Neuronal stem cell (in vitro differentiated cells): ENCODE results near the gene WNT9B.
A peak's percentile ranks its signal among the peaks of the same experiment; 100 is the strongest.
"Not testable (repeated sequence)": the region's sequence is repeated elsewhere in the genome, so short reads cannot be mapped to it uniquely, and the experiment has no call there.

Experiments
- DNase-seq: peaks from one replicate; pipeline ENCODE4 v3.0.0-alpha.2; 2013; ENCODE audit warnings: low spot score
- H2AFZ ChIP-seq: one replicate; pipeline ENCODE4 v1.6.1; 2013; ENCODE audit warnings: mild to moderate bottlenecking, low read length, inconsistent platforms
- H2AK5ac ChIP-seq: 2 replicates; pipeline ENCODE4 v1.6.1; 2013; ENCODE audit warnings: low read depth, mild to moderate bottlenecking, inconsistent platforms, low read length, moderate library complexity, mixed read lengths
- H2BK120ac ChIP-seq: 2 replicates; pipeline ENCODE4 v1.6.1; 2013; ENCODE audit warnings: low read depth, mild to moderate bottlenecking, inconsistent platforms, low read length, moderate library complexity, mixed read lengths
- H2BK12ac ChIP-seq: one replicate; pipeline ENCODE4 v1.6.1; 2013; ENCODE audit warnings: low read length, inconsistent platforms
- H2BK15ac ChIP-seq: 2 replicates; pipeline ENCODE4 v1.6.1; 2013; ENCODE audit warnings: mild to moderate bottlenecking, low read length, inconsistent platforms, mixed read lengths
- H2BK5ac ChIP-seq: one replicate; pipeline ENCODE4 v1.6.1; 2013; ENCODE audit warnings: inconsistent platforms, mild to moderate bottlenecking, low read length, moderate library complexity
- H3K14ac ChIP-seq: one replicate; pipeline ENCODE4 v1.6.1; 2013; ENCODE audit warnings: low read length, inconsistent platforms
- H3K18ac ChIP-seq: 2 replicates; pipeline ENCODE4 v1.6.1; 2013; ENCODE audit warnings: low read length, inconsistent platforms
- H3K23ac ChIP-seq: 2 replicates; pipeline ENCODE4 v1.6.1; 2013; ENCODE audit warnings: low read depth, mild to moderate bottlenecking, mixed read lengths, low read length, inconsistent platforms; ENCODE audit not compliant: poor library complexity
- H3K27ac ChIP-seq: replicated peaks from 3 replicates; pipeline ENCODE4 v1.5.1; 2013; ENCODE audit warnings: low read length, inconsistent platforms
- H3K27me3 ChIP-seq, 3 experiments: 2 replicates each; pipeline ENCODE4 v1.6.1; 2013; ENCODE audit warnings: low read length in 3 of 3, mild to moderate bottlenecking in 2 of 3, inconsistent platforms in 1 of 3, low read depth in 1 of 3, mixed read lengths in 1 of 3, moderate library complexity in 1 of 3; ENCODE audit not compliant: control insufficient read depth in 3 of 3, insufficient read depth in 3 of 3
- H3K36me3 ChIP-seq, 2 donors: replicated peaks in 1 of 2; 2 replicates each; pipeline ENCODE4 v1.6.1; 2013; ENCODE audit warnings: low read length in 2 of 2; ENCODE audit not compliant: control insufficient read depth in 2 of 2, insufficient read depth in 2 of 2
- H3K4ac ChIP-seq: 2 replicates; pipeline ENCODE4 v1.6.1; 2013; ENCODE audit warnings: inconsistent platforms, mild to moderate bottlenecking, low read length, moderate library complexity
- H3K4me1 ChIP-seq, 2 donors: 1 replicate in 1 of 2; 2 replicates in 1 of 2; pipeline ENCODE4 v1.6.1; 2013; ENCODE audit warnings: low read length in 2 of 2, low read depth in 1 of 2; ENCODE audit not compliant: control insufficient read depth in 2 of 2, insufficient read depth in 1 of 2
- H3K4me2 ChIP-seq: one replicate; pipeline ENCODE4 v1.6.1; 2013; ENCODE audit warnings: mild to moderate bottlenecking, low read length, inconsistent platforms; ENCODE audit not compliant: insufficient read depth, poor library complexity, severe bottlenecking
- H3K4me3 ChIP-seq, 2 donors: 2 replicates each; pipeline ENCODE4 v1.5.1; 2013; ENCODE audit warnings: low read length in 2 of 2, mild to moderate bottlenecking in 2 of 2, inconsistent platforms in 1 of 2, moderate library complexity in 1 of 2
- H3K79me1 ChIP-seq: one replicate; pipeline ENCODE4 v1.6.1; 2013; ENCODE audit warnings: low read depth, mild to moderate bottlenecking, inconsistent platforms, low read length, moderate library complexity
- H3K9ac ChIP-seq: one replicate; pipeline ENCODE4 v1.6.1; 2013; ENCODE audit warnings: mild to moderate bottlenecking, low read depth, low read length, inconsistent platforms; ENCODE audit not compliant: poor library complexity
- H3K9me3 ChIP-seq, 2 donors: replicated peaks in 1 of 2; 2 replicates each; pipeline versions ENCODE3 to v1.6.1; 2013; ENCODE audit warnings: low read length in 2 of 2, mild to moderate bottlenecking in 2 of 2, inconsistent platforms in 1 of 2, low read depth in 1 of 2, mixed read lengths in 1 of 2, moderate library complexity in 1 of 2; ENCODE audit not compliant: control insufficient read depth in 2 of 2, insufficient read depth in 1 of 2
- H4K8ac ChIP-seq: one replicate; pipeline ENCODE4 v1.6.1; 2013; ENCODE audit warnings: low read depth, mild to moderate bottlenecking, inconsistent platforms, low read length, moderate library complexity
- H4K91ac ChIP-seq: one replicate; pipeline ENCODE4 v1.6.1; 2013; ENCODE audit warnings: low read length, low read depth, mild to moderate bottlenecking, inconsistent platforms; ENCODE audit not compliant: poor library complexity
- WGBS, 2 donors: extraction: QIAGEN DNeasy Blood & Tissue Kit; methylation state at CpG; one replicate each; pipeline ENCODE4 v1.1.7; 2013; ENCODE audit warnings: missing lambda C conversion rate in 2 of 2, mixed read lengths in 1 of 2; ENCODE audit not compliant: insufficient read length in 2 of 2, insufficient replicate concordance in 1 of 2; ENCODE audit errors: extremely low coverage in 2 of 2; 5-methylcytosine and 5-hydroxymethylcytosine counted together

Gene WNT9B

GRCh38 chr17:46836500-46836899, 14.9 kb upstream of the WNT9B start:
- Histone ChIP-seq H4K91ac (no peak overlapping the region), H4K8ac (no peak overlapping the region), H3K23ac (no peak overlapping the region), H3K4me2 (no peak overlapping the region), H3K4me3 (no peak overlapping the region), H2AFZ (peak overlapping the region; percentile 51), H3K36me3 (no peaks in the 10 kb centered on the region), H3K79me1 (no peaks in the 10 kb centered on the region), H3K4ac (no peak overlapping the region), H3K27ac (no peak overlapping the region), H3K18ac (no peak overlapping the region), H2AK5ac (no peak overlapping the region), H2BK15ac (no peak overlapping the region), H3K4me1 (peaks cover 16 to 29% of the 10 kb centered on the region in 2 donors), H3K9ac (no peak overlapping the region), H2BK120ac (no peak overlapping the region), H3K9me3 (peaks cover 3 to 4% of the 10 kb centered on the region in 2 donors), H3K27me3 (peaks cover 0 to 45% (median 5%) of the 10 kb centered on the region in 3 experiments), H3K14ac (no peak overlapping the region), H2BK12ac (no peak overlapping the region), H2BK5ac (no peak overlapping the region)
- no CpG with 5 or more reads among the region's 2 CpGs for WGBS, 2 donors
- no peak for DNase-seq

- H3K27me3 ChIP-seq, result peaks cover 0 to 44% (median 5%) of the 10 kb centered on the region in 3 experiments
- no peak overlapping the region for H2BK5ac ChIP-seq
- H3K4ac ChIP-seq, result no peak overlapping the region
- no peak overlapping the region for H2BK120ac ChIP-seq
- no peak overlapping the region for H4K8ac ChIP-seq
- no peak overlapping the region for H2BK12ac ChIP-seq
- H3K36me3 ChIP-seq, result no peaks in the 10 kb centered on the region
- H2AFZ ChIP-seq, result no peak overlapping the region
- H3K23ac ChIP-seq, result no peak overlapping the region
- H3K9ac ChIP-seq, result no peak overlapping the region
- peak overlapping the region in 1 of 2 donors; percentile 23 for H3K4me3 ChIP-seq
- H3K4me2 ChIP-seq, result no peak overlapping the region
- H2BK15ac ChIP-seq, result no peak overlapping the region
- H3K9me3 ChIP-seq, result peaks cover 3 to 4% of the 10 kb centered on the region in 2 donors
- no peaks in the 10 kb centered on the region for H3K79me1 ChIP-seq
- H3K4me1 ChIP-seq, result peaks cover 13 to 22% of the 10 kb centered on the region in 2 donors
- no peak overlapping the region for H3K27ac ChIP-seq
- WGBS, 2 donors, result no CpG with 5 or more reads among the region's 4 CpGs
- no peak overlapping the region for H3K14ac ChIP-seq
- H4K91ac ChIP-seq, result peak overlapping the region; percentile 24
- no peak for DNase-seq
- no peak overlapping the region for H3K18ac ChIP-seq
- no peak overlapping the region for H2AK5ac ChIP-seq
These were observed 13.9 kb upstream of the WNT9B start for GRCh38 chr17:46837521-46837920.

GRCh38 chr17:46839211-46839610, 12.2 kb upstream of the WNT9B start:
- H3K4me3 ChIP-seq, result no peak overlapping the region
- no CpG with 5 or more reads among the region's 5 CpGs for WGBS, 2 donors
- no peak overlapping the region for H3K18ac ChIP-seq
- no peak overlapping the region for H3K4ac ChIP-seq
- H4K91ac ChIP-seq, result no peak overlapping the region
- no peak overlapping the region for H3K4me2 ChIP-seq
- H3K9ac ChIP-seq, result no peak overlapping the region
- no peak for DNase-seq
- no peaks in the 10 kb centered on the region for H3K79me1 ChIP-seq
- no peak overlapping the region for H3K27ac ChIP-seq
- H2AFZ ChIP-seq, result no peak overlapping the region
- H3K36me3 ChIP-seq, result no peaks in the 10 kb centered on the region
- H3K4me1 ChIP-seq, result peaks cover 3 to 10% of the 10 kb centered on the region in 2 donors
- H3K27me3 ChIP-seq, result peaks cover 0 to 27% (median 5%) of the 10 kb centered on the region in 3 experiments
- H3K14ac ChIP-seq, result no peak overlapping the region
- no peak overlapping the region for H2BK12ac ChIP-seq
- H4K8ac ChIP-seq, result no peak overlapping the region
- no peak overlapping the region for H2BK15ac ChIP-seq
- H2AK5ac ChIP-seq, result no peak overlapping the region
- no peak overlapping the region for H2BK5ac ChIP-seq
- H3K9me3 ChIP-seq, result peaks cover 7 to 14% of the 10 kb centered on the region in 2 donors
- H3K23ac ChIP-seq, result no peak overlapping the region
- no peak overlapping the region for H2BK120ac ChIP-seq

- H3K79me1 ChIP-seq, H3K36me3 ChIP-seq, H2AK5ac ChIP-seq, H2AFZ ChIP-seq, H2BK120ac ChIP-seq, H3K4ac ChIP-seq, H3K18ac ChIP-seq, H3K4me3 ChIP-seq, H3K14ac ChIP-seq, DNase-seq, H2BK5ac ChIP-seq, H2BK12ac ChIP-seq, H3K23ac ChIP-seq, H3K4me2 ChIP-seq, H2BK15ac ChIP-seq, H3K27ac ChIP-seq, H4K8ac ChIP-seq, H3K9ac ChIP-seq, H4K91ac ChIP-seq, H3K4me1 ChIP-seq: not testable (repeated sequence)
- H3K9me3 ChIP-seq, result peaks cover 7 to 14% of the 10 kb centered on the region in 2 donors
- H3K27me3 ChIP-seq, result peaks cover 0 to 17% (median 3%) of the 10 kb centered on the region in 3 experiments
- no CpG with 5 or more reads among the region's 3 CpGs for WGBS, 2 donors
These were observed 10.8 kb upstream of the WNT9B start for GRCh38 chr17:46840596-46840995.
